HG02571 (cell line): Measurements from ENCODE around the gene FAM210A.
"Not testable (repeated sequence)": the region's sequence is repeated elsewhere in the genome, so short reads cannot be mapped to it uniquely, and the experiment has no call there.

Experiments
- ATAC-seq: cut with Tn5 transposase; IDR thresholded peaks from one replicate; pipeline ENCODE4 v1.9.1; 2021; ENCODE audit warnings: mild to moderate bottlenecking, moderate library complexity; ENCODE audit not compliant: unreplicated experiment

Gene FAM210A

GRCh38 chr18:13710414-13710831 is 15.9 kb downstream of the FAM210A start:
- no peak for ATAC-seq

GRCh38 chr18:13703899-13704298 is 22.5 kb downstream of the FAM210A start:
- ATAC-seq = no peak

DNA sequence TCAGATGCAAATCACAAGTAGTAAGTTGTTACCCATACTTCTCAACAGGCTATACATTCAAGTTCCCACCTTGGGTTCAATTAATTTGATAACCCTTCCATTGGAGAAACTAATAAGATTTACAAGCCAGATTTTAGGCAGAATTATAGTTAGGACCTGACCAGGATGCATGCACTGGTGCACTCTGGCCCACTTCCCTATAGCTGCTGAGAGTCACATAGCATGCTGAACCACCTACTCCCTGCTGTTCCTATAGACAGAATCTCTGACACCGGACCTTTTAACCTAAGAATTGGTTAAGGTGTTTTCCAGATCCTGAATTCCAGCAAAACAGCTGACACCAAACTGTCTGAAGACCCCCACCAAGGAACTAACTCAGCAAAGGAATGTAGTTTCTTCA is 26.2 kb downstream of the FAM210A start:
- ATAC-seq = no peak

GRCh38 chr18:13696961-13697360 is 29.4 kb downstream of the FAM210A start:
- no peak for ATAC-seq

DNA sequence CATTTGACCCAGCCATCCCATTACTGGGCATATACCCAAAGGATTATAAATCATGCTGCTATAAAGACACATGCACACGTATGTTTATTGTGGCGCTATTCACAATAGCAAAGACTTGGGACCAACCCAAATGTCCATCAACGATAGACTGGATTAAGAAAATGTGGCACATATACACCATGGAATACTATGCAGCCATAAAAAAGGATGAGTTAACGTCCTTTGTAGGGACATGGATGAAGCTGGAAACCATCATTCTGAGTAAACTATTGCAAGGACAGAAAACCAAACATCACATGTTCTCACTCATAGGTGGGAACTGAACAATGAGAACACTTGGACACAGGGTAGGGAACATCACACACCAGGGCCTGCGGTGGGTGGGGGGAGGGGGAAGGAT is 31.0 kb downstream of the FAM210A start:
- ATAC-seq = not testable (repeated sequence)

GRCh38 chr18:13690060-13690459 is 36.3 kb downstream of the FAM210A start:
- not testable (repeated sequence) for ATAC-seq

GRCh38 chr18:13688191-13689136 is 37.9 kb downstream of the FAM210A start:
- ATAC-seq = no peak

- ATAC-seq = no peak
These were observed 41.8 kb downstream of the FAM210A start for GRCh38 chr18:13684546-13684945.

GRCh38 chr18:13681701-13682100 is 44.7 kb downstream of the FAM210A start:
- ATAC-seq = no peak

GRCh38 chr18:13680612-13681011 is 45.7 kb downstream of the FAM210A start:
- ATAC-seq = no peak

DNA sequence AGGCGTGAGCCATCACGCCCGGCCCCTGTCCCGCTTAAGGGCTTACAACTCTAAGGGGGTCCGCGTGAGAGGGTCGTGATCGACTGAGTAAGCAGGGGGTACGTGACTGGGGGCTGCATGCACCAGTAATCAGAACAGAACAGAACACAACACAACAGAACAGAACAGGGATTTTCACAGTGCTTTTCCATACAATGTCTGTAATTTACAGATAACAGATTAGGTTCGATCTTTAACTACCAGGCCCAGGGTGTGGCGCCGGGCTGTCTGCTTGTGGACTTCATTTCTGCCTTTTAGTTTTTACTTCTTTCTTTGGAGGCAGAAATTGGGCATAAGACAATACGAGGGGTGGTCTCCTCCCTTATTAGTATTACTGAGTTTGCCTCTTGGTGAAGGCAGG is 49.0 kb downstream of the FAM210A start:
- not testable (repeated sequence) for ATAC-seq

DNA sequence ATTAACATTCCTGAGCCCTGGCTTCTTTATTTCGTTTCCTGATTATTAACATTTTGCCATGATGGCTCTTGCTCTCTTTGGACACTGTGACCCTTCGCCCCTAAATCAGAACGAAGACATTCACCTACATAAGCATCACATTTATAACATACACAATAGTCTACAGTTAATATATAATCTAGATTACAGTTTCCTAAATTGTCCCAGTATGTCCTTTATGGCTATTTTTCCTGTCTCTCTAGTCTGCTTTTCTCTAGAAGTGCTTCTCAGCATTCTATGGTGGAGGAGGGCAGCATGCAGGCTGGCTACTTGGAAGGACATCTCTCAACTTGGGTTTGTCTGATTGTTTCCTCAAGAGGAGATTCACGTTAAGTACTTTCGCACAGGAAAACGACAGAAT is 49.9 kb downstream of the FAM210A start:
- ATAC-seq = no peak

- no peak for ATAC-seq
These were observed 53.7 kb downstream of the FAM210A start for GRCh38 chr18:13672657-13673056.

DNA sequence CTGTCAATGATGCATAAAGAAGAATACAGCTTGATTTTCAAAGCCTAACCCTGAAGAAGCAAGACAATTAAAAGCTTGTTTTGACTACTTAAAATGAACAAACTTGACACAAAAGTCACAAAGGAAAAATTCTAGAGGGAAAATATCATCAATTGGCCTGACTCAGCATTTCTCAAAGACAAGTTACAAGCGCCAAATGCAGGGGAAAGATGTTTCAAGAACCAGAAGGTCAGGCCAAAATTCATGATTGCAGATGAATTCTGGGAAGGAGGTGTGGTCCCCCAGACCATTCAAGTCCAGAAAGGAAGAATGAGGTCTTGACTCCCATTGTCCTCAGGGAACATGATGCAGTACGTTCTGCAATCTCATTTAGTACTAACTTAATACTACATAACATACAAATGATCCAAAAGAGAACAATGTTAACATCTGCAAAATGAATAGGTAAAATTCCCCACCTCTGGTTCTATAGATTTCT is 64.5 kb downstream of the FAM210A start:
- no peak for ATAC-seq

GRCh38 chr18:13661051-13661778 is 65.1 kb downstream of the FAM210A start:
- no peak for ATAC-seq

DNA sequence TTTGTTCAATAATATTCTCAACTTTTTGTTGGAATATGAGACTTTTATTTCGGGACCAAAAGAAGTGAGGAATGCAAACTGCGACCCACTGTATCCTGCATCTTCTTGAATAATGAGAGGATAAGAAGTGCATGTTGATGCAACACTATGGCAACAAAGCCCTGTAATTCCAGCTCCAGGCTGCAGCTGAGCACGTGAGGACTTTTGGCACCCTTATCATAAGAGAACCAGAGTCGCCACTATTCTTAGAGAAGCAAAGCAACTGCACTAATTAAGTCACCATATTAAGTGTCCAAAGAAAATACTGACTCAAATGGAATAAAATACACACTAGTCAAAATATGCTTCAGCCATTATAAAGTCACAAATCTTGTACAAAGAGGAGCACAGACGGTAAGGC is 65.8 kb downstream of the FAM210A start:
- no peak for ATAC-seq

DNA sequence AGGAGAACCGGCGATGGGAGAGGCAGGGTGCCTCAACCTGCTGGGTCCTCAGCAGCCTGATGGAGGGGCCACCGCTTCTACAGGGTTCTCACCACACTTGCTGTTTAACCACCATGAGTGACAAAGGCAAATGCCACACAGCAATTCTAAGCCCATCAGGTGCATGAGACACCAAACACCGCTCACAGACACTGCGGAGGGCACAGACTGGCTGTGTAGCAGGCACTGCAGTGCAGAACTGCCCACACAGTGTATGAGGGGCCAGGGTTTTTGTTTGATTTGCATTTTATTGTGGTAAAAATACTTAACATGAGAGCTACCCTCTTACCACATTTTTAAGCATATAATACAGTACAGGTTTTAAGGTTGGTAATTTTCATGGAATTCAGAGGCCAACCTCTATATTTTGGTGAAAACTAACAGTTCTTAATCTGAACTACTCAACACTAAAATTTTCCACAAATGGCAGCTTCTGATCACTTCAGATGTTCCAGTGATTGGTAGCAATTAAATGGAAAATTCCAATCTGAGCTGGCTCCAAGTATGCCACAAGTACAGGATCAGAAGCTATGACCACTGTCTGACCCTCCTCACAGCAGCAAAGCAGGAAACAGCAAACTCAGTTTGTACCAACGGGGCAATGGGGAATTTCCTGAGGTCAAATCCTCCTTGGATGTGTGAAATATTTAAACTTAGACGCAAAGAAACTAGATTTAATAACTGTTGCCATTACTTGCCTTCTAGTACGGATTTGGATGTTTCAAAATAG is 67.7 kb downstream of the FAM210A start:
- no peak for ATAC-seq

- ATAC-seq = no peak
These were observed 68.4 kb downstream of the FAM210A start for GRCh38 chr18:13657974-13658373.

DNA sequence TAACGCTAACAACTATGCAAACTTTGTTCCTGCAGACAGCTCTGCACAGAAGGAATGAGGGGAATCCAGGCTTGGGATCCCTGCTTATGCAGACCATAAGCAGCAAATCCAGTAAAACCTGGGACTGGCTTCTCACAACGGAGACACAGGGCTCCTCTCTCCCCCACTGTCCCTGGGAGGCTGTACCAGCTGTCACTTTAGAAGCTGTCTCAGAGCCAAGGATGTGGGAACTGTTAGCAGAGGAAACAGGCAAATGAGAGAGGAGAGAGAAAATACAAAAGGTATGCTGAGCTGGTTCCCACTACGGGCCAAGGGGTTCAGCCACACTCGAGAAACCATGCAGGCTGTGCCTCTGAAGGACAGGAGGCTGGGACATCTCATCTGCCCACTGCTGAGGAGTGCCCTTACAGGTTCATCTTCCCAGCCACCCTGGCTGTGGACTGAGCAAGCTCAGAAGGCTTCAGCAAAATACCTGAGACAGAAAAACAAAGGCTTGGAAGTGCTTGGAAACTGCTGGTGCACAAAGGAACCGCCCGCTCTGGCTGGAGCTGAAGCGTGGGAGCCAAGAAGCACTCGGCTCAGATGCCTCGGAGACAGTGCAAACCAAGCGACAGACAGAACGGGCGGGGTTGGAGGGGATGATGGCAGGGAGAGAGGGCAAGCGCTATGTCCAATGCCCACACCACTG is 72.5 kb downstream of the FAM210A start:
- ATAC-seq = no peak
